GM19397 (cell line): ENCODE results near the gene RPS27L.

Experiments
- ATAC-seq: cut with Tn5 transposase; IDR thresholded peaks from one replicate; pipeline ENCODE4 v1.9.1; 2021; ENCODE audit warnings: mild to moderate bottlenecking, moderate library complexity; ENCODE audit not compliant: unreplicated experiment

RPS27L gene

DNA sequence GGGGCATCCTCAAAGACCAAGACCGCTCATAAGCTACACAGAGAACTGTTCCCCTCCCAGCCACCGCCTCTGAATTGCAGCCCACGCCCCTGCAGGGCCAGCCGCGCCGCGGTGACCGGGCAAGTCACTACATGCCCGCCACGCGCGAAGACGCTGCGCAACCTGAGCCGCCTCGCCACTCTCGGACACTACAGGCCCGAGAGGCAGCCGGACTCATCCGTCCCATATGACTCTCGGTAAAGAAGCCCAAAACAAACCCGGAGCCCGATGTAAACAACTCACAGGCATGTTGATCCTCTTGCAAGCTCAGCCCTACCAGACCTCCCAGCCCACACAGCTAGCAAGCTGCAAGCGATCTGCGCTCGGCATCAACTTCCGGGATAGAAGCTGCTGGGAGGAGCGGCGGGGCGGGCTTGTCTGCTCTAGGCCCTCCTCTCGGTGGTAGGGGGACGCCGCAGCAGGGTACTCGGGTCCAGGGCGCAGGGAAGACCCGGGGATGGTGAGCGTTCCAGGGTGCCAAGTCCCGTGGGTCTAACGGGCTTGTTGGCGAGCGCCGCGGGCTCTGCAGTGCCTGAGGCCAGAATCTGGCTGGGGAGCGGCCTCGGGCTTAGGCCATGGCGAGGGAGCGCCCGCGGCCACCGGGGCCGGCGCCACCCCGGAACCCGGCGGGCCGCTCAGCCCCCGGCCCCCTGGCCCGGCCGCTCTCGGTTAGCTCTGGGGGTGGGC is at the start of gene RPS27L:
Gene RPS27L (minus strand): TSS at position 360 of the 726 bp plus-strand sequence. CDS start 72 bp downstream, at position 288.
- peak; percentile 91 for ATAC-seq

DNA sequence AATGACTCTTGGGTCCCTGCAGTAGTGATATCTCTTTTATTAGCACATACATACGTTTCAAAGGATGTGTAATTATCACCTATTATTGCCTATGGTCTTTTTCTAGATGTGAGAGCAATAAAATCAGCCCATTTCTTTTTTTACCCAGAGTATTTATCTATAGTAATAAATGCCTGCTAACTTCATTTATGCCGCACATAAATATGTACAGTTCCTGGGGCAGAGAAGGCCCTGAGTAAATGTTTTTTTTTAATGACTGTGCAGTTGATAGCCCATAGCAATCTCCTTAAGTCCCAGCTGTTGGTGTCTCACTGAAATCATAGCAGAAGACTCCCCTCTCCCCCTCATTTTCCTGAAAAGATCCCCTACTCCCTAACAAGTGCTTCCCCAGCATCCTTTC is 48.8 kb upstream of the RPS27L start:
- ATAC-seq = no peak

DNA sequence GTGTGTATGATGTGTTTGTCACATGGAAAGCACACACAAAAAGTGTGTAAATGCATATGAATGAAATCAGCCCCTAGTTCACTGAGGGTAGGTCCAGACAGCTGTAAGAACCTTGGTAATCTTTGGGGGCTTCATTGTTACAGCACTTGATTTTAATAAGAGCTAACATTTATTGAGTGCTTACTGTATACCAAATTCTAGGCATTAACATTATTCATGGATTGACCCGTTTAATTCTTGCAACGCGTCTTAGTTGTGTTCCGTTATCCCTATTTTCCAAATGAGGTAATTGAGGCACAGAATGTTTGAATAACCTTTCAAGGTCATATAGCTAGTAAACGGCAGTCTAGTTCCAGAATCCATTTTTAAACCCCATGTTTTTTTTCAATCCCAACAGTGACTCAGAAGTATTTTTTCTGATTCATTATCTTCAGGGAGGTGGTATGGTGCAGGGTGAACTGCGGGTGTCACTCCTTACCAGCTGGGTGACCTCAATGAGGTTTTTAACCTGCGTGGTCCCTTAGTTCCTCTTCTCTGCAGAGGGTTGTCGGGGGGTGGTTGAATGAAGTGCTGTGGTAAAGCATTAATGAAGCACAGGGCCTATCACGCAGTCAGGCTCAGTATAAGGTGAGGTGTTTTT is 46.3 kb upstream of the RPS27L start:
- ATAC-seq = no peak

DNA sequence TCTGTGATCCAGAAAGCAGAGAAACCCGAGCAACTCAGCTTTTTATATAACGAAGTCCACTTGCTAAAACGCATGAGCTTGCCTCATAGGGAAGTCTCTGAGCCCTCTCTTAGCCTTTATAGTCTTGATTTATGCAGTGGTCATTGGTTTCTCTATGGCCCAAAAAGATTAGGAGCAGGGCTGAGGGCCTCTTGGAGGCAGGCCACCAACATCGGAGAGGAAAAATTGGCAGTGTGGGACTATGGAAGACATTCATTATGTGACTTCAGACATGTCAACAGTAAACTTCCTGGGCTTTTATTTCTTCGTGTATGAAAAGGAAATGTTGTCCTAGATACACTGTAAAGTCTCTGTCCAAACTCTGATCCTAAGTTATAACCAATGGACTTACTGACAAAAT is 45.6 kb upstream of the RPS27L start:
- ATAC-seq = no peak

DNA sequence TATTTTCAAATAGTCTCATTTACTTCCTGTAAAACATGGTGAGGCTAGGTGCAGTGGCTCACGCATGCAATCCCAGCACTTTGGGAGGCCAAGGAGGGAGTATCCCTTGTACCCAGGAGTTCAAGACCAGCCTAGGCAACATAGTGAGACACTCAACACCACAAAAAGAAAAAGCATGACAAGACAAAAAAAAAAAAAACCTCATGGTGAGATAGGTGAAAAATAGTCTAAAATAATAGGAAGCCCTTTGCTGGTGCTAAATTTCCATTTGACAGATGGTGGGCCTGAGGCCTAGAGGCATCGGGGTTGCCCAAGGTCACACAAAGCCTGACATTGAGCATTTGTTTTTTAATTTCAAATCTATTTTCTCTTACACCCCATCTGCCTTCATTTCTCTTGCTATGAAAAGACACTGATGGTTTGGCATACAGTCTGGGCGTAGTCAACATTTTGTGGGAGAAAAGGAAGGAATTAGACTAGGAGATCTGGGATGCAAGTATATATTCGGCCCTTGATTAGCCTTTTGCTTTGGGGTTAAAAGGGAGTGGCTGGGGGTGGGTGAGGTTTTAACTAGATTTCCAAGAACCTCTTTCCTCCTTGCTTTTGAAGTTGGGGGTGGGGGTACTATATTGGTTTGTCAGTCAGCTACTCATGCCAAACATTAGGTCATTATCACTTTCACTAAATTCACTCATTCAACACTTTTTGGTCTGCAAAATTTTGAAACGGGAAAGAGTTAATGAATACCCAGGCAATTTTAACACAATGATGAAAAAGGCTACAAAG is 43.4 kb upstream of the RPS27L start:
- ATAC-seq = no peak

DNA sequence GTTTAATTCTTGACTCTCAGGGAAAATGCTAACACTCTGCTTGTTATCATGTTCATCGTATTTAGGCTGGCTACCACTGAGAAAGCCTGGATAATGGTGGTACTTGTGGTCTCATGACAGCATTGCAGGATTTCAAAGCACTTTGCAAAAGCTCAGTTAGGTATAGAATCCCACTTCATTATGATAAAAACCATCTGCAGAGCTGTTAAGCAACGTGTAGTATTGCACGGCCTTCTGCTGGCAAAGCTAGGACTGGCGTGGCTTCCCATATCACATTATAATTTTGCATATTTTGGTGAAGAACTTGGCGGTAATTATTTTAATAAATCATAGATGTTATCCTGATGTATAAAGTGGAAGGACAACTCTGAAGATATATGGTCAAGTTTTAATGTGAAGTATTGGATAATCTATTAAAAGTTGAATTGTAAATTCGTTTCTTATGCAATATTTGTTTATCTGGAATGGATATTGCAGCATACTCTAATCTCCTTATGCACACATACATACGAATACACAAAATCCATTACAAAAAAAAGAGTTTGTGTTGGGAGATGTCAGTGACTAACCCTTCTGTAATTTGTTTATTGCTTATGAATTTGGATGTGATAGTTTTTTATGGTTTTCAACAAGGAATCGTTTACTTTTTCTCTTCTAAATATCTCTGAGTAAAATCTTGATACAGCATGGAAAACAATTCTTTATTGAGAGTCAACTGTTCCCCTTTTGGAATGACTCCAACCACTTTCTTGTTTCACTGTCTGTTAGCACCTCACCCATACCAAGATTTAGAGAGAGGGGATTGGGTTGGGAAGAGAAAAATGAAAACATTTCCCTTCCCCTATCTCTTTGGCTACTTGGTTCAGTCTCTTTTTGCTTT is 41.3 kb upstream of the RPS27L start:
- no peak for ATAC-seq

DNA sequence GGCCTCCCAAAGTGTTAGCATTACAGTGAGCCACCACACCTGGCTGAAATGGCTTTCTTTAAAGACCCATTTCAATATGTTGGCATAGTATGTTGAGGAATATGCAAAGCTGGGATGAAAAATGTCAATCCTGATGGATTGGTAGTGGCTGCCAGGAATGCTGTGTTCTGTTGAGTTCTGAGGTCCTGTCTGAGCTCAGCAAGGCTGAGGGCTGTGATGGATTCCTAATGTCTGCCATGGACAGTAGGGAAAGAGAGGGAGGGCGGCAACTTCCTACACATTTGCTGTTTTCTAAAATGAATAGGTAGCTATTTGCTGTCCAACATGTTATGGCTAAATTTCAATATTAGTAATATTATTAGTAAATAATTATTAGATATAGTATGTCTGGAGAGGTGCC is 40.3 kb upstream of the RPS27L start:
- no peak for ATAC-seq

DNA sequence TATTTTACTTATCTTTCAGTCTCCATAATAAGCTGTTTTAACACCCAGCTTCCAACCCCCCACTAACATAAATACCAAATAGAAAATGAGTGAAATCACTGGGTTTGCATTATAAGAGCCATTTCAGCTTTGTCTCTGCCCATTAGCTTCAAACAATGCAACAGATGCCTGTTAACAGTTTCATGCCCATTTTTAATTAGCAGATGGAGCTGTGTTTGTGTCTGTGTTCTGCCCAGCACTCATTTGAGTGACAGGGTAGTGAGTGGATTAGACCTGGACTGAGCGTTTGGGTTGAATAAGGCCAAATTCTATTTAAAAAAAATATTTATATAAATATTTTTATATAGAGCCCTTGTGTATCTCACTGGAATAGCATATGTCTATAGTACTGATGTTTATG is 39.6 kb upstream of the RPS27L start:
- no peak for ATAC-seq

DNA sequence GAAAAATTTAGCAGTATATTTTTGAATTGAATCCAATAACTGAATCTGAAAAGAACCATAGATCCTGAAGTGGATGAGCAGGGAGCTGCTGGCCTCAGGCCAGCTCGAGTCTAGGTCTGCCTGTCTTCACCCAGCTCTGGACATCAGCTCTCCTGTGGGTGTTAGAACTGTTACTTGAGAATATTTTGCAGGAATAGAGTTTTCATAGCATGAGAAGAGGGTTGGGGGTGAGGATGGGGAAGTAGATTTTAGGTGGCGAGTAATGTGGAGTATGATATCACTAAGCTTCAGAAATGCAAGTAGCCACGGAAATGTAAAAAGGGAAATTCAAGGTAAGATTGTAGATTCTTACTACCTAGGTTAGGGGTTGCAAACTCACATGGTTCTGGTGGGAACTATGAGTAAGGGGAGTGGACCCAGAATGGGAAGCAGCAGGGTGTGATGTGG is 38.3 kb upstream of the RPS27L start:
- ATAC-seq = no peak

DNA sequence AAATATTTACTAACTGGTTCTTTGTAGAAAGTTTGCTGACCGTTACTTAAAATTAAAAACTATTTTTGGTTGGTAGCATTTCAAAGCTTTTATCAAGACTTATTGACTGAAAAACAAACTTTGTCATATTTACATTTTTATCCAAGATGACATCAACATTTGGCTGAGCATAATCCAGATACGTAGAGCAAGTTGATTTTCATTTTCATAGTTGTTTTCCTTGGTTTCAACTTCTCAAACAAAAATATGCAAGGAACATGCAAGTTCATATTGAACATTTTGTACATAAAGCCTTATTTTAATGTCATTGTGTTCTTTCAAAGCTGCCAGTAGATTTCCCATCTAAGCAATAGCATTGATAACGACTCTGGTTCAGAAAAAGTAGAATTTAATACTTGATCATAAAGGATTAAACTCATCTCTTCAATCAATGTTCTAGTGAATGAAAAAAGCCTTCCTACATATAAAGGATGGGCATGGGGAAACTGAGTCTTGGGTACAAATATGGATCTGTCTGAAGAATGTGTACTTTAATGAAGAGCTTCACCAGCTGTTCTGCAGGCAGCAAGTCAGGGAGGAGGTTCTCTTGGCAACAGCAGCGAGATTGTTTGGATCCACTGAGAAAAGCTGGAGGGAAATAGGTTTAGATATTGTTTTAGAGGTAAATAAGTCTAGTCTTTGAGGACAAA is 37.7 kb upstream of the RPS27L start:
- ATAC-seq = no peak

DNA sequence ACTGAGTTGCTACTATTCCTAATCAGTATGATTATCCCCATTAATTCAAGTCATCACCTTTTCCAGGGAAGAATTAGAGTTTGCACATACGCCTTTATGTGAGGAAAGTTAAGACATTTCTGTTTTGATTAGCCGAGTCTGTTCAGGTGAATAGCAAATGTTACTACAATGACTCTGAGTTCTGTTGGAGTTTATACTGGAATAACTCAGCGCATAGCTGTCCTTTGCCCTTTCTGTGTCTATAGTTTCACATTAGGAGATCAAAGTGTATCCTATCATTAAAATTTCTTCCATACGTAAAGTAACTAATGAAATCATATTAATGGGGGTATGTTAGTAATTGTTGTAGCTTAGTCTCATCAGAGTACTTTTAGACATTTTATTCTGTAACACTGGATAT is 37.0 kb upstream of the RPS27L start:
- ATAC-seq = no peak

DNA sequence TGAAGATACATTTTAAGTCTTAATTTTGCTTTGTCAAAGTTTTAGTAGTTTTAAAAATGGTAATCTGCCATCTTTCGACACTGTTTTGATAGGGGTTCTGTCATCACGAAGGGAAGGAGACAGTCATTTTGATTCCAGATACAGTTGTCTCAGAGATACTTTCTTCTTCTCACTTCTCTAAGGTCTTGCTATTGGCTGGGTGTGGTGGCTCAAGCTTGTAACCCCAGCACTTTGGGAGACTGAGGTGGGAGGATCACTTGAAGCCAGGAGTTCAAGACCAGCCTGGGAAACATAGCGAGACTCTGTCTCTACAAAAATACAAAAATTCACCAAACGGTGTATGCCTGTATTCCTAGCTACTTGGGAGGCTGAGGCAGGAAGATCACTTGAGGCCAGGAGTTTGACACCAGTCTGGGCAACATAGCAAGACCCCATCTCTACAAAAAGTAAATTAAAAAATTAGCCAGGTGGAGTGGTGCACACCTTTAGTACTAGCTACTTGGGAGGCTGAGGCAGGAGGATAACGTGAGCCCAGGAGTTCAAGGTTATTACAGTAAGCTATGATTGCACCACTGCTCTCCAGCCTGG is 35.4 kb upstream of the RPS27L start:
- no peak for ATAC-seq

DNA sequence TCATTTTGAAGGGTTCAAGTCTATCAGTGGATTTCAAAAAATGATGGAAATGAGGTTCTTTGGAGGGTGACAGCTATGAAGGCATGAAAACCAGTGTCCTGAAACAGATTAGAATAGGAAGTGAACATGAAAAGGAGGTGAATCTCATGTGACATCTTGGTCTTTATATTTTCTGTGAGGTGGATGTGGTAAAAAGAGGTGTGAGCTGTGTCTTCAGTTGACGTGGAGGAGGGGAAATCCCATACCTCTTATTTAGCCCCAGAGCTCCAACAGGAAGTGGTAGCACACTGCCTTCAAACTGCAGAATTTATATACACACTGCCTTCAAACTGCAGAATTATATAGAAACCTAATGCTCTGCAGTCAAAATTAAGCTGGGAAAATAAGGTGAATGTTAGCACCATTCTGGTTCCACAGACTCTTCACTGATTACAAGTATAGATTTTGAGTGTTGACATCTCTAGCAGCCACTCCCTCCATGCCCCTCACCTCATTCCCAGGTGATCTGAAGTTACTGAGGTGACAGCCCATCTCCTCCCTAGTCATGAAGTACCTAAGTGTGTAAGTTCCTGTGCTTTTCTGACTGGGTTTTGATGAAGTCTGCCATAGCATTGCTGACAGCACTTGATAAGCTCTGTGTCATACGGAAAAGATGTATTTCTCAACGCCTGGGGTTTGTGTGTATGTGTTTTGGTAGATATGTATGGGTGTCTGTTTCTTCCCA is 34.8 kb upstream of the RPS27L start:
- no peak for ATAC-seq

DNA sequence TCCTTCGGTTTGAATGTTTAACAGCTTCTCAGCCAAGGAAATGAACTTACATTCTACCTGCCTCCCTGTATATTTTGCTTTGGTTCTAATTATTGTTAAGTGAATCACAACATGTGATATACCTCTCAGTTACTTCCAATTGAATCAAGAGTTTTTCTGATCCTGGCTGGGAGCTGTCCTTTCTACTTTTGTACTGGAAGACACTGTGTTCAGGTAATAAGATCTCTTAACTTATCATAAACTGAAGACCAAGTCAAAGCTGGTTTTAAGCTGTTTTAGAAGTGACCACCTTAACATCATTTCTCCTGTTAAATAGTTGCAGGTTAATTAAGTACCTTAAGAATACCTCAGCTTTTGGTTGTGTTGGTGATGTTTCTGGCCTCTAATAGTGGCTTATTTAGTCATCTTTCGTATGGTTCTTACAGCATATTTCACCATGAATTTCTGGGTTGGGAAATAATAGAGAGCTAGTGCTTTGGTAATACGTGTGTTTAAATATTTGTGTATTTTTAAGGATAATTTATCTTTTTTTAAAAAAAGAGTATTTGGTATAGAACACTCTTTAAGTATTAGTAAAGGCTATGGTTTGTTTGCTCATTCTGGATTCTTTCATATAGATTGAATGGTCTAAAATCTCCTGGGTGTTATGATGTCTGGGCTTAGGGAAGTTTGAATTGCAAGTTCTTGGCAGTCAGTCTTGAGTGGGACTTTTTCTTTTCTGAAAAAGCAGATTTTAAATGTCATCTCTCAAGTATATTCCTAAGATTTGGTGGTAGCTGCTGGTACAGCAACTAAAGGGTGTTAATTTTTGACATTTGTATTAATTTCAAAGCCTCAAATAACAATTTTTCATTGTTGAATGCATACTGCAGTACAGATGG is 33.7 kb upstream of the RPS27L start:
- no peak for ATAC-seq

DNA sequence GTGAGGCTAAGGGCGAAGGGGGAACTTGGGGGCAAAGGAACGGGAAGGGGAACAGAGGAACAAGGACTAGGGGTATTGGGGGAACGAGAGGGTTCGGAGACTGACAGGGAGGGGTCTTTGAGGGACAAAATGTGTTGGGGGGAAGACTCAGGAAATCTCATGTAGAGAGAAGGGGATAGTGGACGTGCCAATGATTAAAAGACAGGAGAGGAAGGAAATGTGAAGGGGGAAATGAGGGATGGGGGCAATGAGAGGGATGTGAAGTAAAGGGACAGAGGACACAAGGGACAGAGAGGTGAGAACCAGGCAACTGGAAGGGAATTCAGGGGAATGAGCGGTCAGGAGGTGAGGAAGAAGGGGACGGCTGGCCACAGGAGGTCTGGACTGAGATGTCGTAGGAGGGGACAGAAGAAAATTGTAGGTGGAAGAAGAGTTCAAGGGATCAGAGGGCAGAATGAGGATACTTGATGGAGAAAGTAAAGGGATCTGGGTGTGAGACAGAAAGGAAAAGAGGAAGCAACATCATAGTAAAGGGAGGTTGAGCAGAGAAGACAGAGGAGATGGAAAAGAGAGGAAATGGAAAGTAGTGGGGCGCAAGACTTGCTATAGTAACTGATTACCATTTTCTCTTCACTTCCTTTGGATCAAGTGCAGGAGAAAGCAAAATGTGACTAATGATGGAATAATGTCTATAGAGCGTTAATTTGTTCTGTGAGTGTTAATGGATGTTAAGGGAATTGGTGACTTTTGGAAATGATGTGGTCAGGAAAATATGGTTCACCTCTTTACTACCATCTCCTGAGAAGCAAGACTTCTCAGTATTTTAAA is 32.9 kb upstream of the RPS27L start:
- ATAC-seq = no peak

DNA sequence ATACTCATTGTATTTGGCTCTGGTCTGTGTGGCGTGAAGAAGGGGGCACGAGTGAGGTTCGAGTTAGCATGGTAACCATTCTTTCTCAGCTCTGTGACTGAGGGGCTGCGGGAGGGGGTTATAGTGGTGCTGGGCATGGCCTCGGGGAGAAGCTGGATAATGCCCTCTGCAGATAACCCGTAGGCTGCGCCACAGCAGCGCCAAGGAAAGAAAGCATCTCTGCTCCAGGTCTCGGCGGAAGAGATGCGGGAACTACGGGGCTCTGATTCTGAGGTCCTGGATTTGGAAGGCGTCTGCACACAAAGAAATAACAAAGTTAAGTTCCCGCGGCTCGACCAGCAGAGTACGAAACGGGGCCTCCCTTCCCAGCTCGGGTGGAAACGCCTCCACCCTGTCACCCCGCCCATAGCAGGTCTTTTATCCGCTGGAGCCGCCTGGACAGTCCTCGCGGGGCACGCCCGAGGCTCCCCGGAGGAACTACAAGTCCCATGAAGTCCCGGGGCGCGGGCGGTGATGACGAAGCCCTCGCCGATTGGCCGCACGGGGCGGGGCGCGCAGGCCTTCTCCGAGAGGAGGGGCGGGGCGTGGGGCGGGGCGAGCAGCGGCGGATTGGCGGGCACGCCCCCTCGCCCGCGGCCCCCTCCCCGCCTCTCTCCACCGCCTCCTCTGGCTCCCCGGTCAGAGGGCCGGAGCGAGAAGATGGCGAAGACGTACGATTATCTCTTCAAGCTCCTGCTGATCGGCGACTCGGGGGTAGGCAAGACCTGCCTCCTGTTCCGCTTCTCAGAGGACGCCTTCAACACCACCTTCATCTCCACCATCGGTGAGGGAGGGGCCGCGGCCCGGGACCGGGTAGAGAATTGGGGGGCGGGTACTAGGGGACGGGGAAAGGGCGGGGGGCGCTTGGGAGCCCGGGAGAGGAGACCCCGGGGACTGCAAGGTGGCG is 31.9 kb upstream of the RPS27L start, which contains the start of gene RAB8B:
Gene RAB8B (plus strand): TSS at position 681 of the 946 bp plus-strand sequence. CDS start 19 bp downstream, at position 700.
- ATAC-seq = peak; percentile 84
